Activated T-cell treated with anti-CD3 and anti-CD28 coated beads for 1 hour (primary cell): ENCODE measurements around the gene SERPINA12.
A peak's percentile ranks its signal among the peaks of the same experiment; 100 is the strongest.

Experiments used
- DNase-seq: peaks from one replicate; pipeline ENCODE4 v3.0.0-alpha.2; 2020; ENCODE audit warnings: low read depth

SERPINA12 gene

GRCh38 chr14:94509356-94509755 is at the start of gene SERPINA12:
Gene SERPINA12 (minus strand): TSS chr14:94509469. CDS start chr14:94498397, 11,072 bp downstream.
- no peak for DNase-seq

GRCh38 chr14:94558842-94559241 is 49.6 kb upstream of the SERPINA12 start:
- DNase-seq: no peak

- DNase-seq: no peak
Measured at GRCh38 chr14:94557327-94557726, 48.1 kb upstream of the SERPINA12 start.

GRCh38 chr14:94555991-94556390 is 46.7 kb upstream of the SERPINA12 start:
- DNase-seq: no peak

GRCh38 chr14:94550041-94550440 is 40.8 kb upstream of the SERPINA12 start:
- DNase-seq: no peak

GRCh38 chr14:94548999-94549985 is 40.0 kb upstream of the SERPINA12 start:
- DNase-seq: peak; percentile 40

GRCh38 chr14:94548131-94548998 is 39.1 kb upstream of the SERPINA12 start:
- no peak for DNase-seq

GRCh38 chr14:94547726-94548125 is 38.5 kb upstream of the SERPINA12 start:
- DNase-seq: no peak

GRCh38 chr14:94547151-94547680 is 37.9 kb upstream of the SERPINA12 start:
- no peak for DNase-seq

- DNase-seq: no peak
Measured at GRCh38 chr14:94545131-94545841, 36.0 kb upstream of the SERPINA12 start.

GRCh38 chr14:94544726-94545125 is 35.5 kb upstream of the SERPINA12 start:
- DNase-seq: no peak

GRCh38 chr14:94543449-94544124 is 34.3 kb upstream of the SERPINA12 start:
- no peak for DNase-seq

- DNase-seq: no peak
Measured at GRCh38 chr14:94542811-94543440, 33.7 kb upstream of the SERPINA12 start.

GRCh38 chr14:94542111-94542810 is 33.0 kb upstream of the SERPINA12 start:
- no peak for DNase-seq

GRCh38 chr14:94541234-94541975 is 32.1 kb upstream of the SERPINA12 start:
- no peak for DNase-seq

GRCh38 chr14:94540031-94540794 is 30.9 kb upstream of the SERPINA12 start:
- no peak for DNase-seq

GRCh38 chr14:94539181-94539580 is 29.9 kb upstream of the SERPINA12 start:
- no peak for DNase-seq

- no peak for DNase-seq
Measured at GRCh38 chr14:94538070-94538740, 28.9 kb upstream of the SERPINA12 start.
